Measurements from ENCODE around the gene SLC66A1.

SLC66A1 gene

DNA sequence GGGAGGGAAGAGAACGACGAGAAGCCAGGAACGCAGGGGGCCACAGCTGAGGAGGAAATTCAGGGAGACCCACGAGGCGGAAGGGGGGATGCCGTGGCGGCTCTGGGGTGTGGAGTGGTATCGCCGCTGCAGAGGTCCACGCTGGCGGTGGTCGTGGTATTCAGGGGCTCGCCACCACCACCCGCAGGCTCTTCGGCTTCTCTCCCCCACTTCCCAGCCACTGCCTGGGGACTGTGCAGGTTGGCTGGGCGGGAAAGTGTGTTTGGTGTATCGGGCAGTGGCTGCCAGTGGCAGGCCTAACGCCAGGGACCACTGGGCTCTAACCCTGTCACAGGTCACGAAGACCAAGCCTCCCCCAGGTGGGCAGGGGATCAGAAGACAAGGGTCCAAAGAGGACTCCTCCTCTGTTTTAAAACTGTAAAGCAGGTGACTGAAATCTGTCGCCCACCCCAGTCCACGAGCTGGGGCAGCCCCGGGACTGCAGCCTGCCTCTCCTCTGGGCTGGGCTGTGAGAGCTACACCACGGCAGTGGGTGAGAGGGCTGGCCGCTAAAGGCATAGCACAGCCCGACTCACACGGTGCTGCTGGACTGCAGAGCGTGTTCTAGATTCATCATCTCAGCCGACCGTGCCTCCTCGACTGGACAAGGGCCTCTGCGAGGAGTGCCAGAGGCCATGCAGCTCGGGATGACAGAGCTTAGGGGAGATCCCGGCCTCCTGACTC, 30.9 kb downstream of the SLC66A1 start:
- DNase-seq (ENCODE audit: low read depth in 2 of 2), result no peak

DNA sequence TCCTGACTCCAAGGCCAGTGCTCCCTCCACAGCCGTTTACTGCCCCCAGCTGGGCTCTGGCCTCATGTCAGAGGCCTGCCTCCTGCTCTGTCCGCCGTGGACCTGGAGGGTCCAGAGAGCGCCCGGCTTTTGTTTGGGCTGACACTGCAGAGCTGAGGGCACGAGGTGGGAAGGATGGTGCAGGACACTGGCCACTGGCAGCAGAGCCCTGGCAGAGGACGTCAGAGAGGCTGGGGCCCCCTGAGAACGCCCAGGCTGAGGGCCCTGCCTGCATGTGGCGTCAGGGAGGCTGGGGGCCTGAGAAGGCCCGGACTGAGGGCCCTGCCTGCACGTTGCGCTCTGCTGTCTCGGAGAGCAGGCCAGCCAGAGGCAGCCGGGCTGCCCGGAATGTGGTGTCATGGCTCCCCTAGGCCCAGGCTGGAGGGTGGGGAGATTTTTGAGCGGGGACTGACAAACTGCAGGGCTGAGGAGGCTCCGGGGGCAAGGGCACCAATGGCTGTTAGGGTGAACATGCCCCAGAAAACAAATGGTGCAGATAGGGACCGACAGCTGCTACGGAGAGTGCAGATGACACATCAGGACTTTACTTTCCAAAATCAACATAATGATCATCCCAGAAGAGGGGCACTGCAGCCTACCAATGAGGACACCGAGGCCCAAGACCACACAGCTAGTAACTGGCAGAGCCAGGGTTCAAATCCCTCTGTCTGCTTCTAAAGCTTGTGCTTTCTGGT, 31.7 kb downstream of the SLC66A1 start:
- no peak for DNase-seq (ENCODE audit: low read depth in 2 of 2)

DNA sequence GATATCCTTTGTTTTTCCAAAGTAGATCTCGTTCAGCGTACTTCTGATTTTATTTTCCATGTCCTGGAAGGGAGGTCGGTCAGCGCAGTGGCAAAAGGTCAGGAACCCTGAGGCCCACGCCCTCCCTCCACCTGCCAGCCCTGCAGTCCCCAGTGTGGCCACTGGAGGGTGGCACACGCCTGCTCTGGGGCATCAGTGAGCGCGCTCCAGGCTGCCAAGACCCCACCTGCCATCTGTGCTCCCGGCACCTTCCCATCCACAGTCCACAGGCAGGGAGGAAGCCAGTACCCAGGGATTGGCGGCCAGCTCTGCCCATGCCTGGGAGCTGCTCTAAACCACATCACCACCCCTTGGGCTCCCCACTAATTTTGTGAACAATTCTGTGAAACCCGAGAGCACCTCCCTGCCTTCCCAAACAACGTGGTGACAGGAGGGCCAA, 32.3 kb downstream of the SLC66A1 start:
- DNase-seq (ENCODE audit: low read depth in 2 of 2), result no peak

DNA sequence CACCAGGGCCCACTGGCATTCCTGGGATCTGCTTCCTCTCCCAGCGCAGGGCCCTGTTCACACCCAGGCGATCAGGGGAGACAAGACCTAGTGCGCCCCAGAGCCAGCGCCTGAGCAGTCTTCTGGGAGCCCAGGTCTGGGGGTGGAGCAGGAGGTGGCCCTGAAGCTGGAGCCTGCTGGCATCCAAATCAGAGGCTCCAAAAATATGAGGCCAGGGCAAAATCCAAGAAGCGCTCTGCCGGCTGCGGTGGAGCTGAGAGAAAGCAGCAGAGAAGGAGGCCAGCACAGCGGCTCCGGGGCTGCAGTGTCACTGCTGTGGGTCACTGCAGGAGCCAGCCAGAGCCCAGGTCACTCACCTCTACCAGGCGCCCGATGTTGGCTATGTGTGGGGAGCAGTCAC, 32.7 kb downstream of the SLC66A1 start:
- no peak for DNase-seq (ENCODE audit: low read depth in 2 of 2)

DNA sequence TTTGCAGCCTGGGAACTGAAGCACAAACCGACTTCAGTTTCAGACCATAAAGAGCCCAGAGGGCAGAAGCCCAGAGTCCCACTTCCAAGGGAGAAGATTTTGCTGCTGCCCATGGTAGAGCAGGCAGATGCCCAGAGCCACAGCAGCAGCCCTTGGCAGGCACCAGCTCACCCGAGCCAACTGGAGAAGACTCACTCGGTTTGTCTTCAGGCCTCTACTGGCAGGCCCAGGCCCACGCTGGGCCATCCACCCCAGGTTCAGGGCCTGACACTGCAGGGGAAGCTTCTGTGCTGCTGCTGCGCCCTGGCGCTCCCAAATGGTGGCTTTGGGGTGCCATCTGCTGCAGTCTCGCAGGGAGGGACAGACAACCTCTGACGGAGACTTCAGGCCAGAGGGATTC, 33.3 kb downstream of the SLC66A1 start:
- no peak for DNase-seq (ENCODE audit: low read depth in 2 of 2)

DNA sequence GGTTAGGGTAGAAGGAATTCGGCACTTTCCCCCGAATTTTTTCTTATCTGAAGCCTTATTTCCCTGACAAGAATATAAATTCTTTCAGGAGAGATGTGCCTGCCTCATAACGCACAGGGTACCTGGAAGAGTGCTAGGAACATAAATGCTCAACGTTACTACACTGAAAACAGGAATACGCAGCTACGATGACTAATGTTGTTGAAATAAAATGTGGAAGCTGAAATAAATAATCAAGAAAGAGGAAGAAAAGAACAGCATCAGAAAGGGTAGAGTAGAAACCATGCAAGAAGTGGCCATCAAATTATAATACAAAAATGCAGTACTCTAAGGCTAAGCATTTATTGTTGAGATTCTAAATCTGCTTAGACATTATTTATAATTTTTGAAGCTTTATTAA, 33.9 kb downstream of the SLC66A1 start:
- no peak for DNase-seq (ENCODE audit: low read depth in 2 of 2)

DNA sequence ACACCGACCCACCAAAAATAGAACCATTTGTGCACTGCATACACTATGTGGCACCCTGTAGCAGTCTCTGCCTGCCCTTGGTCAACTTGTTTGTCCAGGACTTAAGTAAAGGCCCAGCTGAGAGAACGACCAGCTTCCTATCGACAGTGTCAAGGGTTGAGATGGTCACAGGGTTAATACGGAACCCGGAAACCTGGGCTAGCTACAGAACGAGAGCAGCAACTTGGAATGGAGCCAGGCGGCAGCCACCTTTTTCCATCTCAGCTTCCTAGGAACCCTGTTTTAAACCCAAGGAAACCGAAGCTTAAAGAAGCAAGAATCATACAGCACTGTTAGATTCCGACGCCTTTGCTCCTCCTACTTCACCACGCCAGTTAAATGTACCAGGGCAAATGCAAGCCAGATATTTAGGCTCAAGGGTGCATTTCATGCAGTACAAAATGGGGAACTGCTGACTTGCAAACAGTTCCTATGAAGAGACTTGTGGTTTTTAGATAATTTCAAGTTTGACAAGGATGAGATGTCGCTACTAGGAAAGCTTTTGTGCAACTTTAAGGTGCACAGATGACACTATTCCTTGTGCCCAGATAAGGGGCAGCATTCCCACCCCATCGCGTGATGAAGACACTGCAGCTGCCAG, 35.5 kb downstream of the SLC66A1 start:
- no peak for DNase-seq (ENCODE audit: low read depth in 2 of 2)

DNA sequence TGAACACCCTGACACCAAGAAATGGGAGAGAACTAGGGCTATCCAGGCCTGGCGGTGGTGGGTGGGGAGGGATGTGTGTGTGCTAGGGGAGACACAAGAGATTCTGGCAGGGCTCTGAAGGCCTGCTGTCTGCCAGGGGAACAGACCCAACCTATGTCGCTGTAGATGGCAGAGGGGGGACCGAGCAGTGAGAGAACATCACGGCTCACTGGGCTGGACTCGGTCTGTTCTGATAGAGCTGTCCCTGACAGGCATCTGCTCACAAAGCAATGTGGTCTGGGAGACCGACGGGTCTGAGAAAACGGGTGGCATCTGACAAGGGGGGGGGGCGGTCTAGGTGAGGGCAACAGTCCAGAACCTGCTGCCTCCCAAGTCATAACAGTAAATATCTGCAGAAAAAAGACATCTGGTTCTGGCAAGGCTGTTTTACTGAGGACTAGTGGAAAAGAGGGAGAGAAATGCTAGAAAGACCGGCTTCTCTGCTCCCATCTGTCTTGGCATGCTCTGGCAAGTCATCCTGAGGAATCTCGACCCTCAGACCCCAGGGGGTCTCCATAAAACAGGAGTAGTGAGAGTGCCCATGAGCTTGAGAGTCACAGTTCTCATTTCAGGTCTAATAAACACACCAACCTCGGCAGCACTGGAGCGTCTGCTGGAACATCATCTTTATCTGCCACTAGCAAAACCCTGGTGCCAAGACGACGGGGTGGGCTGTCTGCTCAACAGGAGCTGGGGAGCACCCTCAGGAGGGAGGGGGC, 36.5 kb downstream of the SLC66A1 start:
- DNase-seq (ENCODE audit: low read depth in 2 of 2), result no peak

DNA sequence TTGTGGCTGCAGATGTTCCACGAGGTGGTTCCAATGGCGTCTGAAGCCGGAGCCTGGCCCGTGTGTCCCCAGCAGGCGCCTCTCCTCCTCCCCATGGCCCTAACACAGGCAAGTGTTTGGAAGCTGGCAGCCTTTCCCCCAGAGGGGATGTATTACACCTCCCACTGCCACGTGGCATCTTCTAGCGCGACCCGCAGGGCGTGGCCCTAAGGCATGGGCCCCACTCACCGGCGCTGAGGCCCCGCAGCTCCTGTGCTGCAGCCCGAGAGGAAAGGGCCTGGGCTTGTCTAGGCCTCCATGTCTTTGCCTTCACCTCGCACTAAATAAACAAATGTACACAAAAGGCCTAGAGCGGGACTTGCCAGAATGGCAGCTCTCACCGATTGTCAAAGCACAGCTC, 37.9 kb downstream of the SLC66A1 start:
- no peak for DNase-seq (ENCODE audit: low read depth in 2 of 2)

DNA sequence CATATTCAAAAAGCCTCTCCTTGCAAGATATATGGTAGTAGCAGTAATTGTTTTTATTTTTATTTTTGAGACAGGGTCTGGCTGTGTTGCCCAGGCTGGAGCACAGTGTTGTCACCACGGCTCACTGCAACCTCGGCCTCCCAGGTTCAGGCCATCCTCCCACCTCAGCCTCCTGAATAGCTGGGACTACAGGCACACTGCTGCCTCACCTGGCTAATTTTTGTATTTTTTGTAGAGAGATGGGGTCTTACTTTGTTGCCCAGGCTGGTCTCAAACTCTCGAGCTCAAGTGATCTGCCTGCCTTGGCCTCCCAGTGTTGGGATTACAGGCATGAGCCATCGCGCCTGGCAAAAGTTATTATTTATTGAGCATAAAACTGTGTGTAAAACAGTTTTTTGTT, 38.4 kb downstream of the SLC66A1 start:
- no peak for DNase-seq (ENCODE audit: low read depth in 2 of 2)

DNA sequence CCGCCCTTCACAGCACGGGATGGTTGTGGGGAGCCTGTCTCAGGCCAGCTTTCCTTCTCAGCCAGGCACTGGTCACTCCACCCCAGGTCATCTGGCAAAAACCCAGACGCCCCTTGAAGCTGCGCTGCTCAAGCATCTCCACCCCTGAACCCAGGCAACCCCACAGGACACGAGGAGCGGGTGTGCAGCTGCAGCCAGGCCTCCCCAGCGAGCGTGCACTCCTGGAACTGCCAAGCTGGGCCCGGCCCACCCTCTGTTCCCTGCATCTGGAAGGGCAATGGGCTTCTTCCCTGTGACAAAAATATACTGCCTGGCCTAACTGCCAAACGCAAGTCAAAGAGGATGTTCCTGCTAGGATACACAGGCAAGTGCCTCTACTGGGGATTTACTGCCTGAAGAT, 39.7 kb downstream of the SLC66A1 start:
- DNase-seq (ENCODE audit: low read depth in 2 of 2), result no peak

DNA sequence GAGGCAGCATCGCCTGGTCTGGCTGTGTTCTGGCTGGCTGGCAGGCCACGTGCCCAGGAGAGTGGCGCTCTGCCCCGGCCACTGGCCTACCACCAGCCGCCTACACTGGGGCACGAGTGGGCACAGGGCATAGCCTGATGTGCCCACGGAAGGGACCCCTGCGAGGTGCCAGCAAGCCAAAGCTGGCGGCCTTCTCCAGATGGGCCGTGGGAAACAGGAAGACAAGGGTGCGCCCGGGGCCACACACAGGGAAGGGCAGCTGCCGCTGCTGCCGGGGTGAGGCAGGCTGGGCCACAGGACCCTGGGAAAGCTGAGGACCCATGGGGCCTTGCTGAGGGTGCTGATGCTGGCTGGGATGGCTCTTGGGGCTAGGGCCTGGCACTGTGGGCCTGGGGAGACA, 40.7 kb downstream of the SLC66A1 start:
- no peak for DNase-seq (ENCODE audit: low read depth in 2 of 2)

DNA sequence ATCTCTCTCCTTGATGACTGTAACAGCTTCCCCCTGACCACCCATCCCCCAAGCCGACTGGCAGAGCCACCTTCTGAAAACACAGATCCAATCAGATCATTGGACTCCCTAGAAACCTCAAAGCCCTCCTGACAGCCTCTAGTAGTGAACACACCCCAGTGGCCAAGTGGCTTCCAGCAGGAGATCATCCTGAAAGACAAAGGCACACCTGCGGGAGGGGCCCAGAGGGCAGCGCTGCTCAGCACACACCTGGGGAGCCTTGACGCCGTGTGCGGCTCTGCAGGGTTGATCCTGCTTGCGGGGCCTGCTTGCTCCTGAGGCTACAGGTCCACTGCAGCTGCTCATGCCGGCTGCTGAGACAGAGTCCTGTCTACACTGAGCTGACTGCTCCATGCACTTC, 41.5 kb downstream of the SLC66A1 start:
- DNase-seq (ENCODE audit: low read depth in 2 of 2), result no peak

DNA sequence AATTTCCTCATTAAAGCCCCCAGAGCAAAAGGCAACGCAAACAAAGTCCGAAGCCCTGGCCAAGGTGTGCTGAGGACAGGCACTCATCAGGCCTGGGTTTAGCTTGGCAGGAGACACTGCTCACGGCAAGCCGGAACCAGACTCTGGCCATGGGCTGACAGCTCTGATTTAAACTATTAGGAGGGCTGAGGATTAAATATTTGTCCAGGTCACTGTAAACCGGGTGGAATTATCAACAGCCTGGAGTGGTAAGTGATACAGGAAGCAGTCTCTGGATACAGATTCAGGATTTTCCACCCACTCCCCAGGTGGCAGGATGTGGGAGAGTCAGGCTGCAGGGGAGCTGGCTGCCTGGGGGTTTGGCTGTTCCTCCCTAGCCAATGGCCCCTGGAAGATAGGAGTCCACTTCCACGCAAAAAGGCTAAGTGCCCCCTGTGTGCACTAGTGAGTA, 42.4 kb downstream of the SLC66A1 start:
- DNase-seq (ENCODE audit: low read depth in 2 of 2), result no peak

DNA sequence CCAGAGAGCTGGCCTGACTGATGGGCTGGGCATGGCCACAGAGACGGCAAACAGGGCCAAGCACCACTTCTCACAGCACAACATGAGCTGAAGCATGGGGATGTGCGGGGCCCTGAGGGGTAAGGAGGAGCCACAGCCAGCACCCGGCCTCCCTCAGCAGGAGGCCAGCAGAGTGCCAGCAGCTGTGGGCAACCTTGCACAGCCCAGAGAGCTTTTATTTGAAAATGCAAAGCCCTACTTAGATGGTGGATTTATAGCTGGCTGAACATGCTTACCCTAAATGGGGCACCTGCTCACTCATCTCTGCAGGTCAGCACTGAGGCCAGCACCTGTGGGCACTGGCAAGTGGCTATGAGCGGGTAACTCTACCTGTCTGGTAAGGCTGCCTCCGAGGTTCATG, 44.1 kb downstream of the SLC66A1 start:
- no peak for DNase-seq (ENCODE audit: low read depth in 2 of 2)

DNA sequence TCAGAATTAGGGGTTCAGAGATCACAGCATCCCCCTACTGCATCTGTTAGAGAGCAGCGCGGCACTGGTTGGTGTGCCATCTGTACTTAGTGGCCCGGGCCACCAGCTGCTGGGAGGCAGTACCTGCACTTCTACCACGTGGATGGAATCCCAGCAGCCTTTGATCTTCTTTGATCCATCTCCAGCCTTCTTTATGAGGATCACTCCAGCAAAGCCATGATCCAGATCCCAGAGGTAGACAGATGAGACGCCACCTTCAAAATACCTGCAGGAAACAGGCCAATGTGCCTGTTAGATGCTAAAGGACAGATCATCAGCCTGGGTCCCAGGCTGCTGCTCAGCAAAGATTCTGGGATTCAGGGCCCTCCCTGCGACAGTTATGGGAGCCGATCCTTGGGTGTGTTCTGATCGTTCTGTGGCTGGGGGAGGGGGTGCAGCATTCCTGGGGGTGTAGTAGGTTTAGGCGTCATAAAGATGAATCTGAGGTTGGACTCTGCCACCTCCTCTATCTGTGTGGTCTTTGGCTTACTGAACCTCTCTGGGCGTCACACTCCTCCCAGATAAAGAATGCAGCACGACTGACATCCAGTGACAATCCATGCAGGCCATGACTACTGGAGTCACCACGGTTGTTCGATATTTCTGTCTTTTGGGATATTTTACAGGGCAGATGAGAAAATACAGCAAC, 45.3 kb downstream of the SLC66A1 start:
- no peak for DNase-seq (ENCODE audit: low read depth in 2 of 2)

DNA sequence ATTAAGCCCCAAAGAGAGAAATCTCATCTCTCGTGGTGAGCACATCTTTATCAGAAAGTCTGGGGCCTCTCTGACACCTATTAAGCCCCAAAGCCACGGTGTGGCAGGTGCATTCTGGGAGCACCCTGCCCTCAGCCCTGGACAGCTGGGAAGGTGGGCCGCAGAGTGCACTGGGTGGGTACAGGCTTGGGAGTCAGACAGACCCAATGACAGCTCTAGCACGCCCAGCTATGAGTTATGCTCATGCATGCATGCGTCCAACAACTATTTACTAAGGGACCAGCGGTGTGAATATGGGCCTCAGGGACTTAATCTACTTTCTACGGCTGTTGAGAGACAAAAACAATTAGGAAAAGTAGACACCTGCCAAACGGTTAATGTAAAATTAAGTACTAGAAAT, 46.6 kb downstream of the SLC66A1 start:
- DNase-seq (ENCODE audit: low read depth in 2 of 2), result no peak

DNA sequence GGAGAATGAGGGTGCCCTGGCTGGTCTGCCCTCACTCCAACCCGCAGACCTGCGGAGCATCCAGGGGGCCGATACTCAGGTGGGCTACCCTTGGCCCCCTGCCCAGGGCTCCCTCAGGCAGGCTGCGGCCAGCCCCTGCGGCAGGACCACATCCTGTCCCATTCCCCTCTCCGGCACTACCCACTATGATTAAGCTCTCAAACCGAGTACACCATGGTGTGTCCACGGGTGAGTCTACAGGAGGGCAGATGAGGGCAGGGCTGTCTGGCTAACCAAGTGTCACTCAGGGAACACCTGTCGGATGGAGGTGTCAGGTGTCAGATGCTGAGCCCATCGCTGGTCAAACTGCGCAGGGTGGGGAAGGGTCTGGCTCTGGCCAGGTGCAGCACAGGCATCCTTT, 47.2 kb downstream of the SLC66A1 start:
- DNase-seq (ENCODE audit: low read depth in 2 of 2), result no peak

DNA sequence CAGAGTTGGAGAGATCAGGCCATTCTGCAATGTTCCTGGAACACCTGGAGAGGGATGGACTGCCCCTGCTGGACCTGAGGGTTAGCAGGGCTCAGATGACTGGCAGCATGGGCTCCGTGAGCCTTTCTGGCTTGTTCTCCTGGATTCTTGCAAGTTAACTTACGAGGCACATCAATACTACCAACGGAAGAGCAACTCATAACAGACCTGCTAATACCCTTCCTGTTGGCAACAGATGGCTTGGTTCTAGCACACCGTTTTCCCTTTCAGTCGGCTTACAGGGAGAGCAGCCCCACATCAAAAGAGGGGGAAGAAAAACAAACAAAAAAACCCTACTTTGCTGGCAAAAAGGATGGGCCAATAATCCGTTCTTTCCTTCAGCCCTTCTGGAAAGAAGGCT, 47.9 kb downstream of the SLC66A1 start:
- no peak for DNase-seq (ENCODE audit: low read depth in 2 of 2)

DNA sequence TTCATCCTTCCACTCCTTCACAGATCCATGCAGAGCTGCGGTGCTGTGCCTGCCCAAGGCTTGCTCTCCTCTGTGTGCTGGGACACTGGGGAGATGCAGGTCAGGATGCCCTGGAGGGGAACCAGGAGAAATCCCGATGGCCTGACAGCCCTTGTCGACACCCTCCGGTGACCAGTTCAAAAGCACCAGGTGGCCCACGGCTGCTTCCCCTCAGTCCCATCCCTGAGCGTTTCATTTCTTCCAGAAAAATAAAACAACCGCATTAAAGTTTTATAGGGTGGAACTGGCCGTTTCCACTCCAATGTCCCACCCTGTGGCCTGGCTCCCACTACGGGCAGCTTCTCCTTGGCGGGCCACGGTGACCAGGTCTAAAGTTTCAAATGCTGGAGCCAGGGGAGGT, 48.3 kb downstream of the SLC66A1 start:
- DNase-seq (ENCODE audit: low read depth in 2 of 2), result no peak

DNA sequence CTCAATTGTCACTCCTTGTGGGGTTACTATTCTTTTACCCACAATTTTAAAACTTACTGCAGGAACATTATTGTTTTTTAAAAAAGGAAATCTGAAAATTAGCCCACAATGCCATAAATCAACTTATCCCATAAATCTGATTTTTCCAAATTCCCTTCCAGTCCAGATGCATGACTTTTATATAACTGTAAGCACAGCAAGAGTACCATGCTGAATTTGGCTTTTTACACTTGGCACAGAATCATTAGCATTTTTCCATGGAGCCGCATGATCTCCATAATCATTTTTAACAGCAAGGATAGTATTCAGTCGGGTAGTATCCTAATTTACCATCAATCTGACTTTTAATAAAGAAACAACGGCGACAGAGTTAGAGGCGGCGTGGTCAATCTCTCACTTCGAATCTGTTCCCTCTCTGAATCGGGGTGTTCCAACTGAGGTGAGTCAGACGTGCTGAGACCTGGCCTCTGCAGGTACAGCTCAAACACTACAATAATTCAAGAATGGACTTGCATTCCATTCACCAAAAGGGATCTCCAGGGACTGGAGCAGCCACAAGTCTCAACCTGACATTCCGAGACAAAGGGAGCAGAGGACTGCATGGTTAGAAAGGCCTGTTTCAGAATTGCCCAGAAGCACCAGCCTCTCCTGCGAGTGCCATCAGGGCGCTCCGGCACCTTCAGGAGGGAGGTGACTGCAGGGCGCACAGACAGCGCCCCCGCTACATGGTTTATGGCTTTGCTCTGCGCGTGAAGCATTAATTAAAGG, 48.9 kb downstream of the SLC66A1 start:
- no peak for DNase-seq (ENCODE audit: low read depth in 2 of 2)
